Kidney tubule cell (primary cell): Measurements from ENCODE around the gene IL17RE.

Source experiments
- DNase-seq: peaks from one replicate; pipeline ENCODE4 v3.0.0-alpha.2; 2018; ENCODE audit warnings: low spot score

Gene IL17RE

GRCh38 chr3:9903904-9904303, 1.3 kb downstream of the IL17RE start:
- no peak for DNase-seq

GRCh38 chr3:9906480-9906879, 3.8 kb downstream of the IL17RE start:
- DNase-seq: no peak

DNA sequence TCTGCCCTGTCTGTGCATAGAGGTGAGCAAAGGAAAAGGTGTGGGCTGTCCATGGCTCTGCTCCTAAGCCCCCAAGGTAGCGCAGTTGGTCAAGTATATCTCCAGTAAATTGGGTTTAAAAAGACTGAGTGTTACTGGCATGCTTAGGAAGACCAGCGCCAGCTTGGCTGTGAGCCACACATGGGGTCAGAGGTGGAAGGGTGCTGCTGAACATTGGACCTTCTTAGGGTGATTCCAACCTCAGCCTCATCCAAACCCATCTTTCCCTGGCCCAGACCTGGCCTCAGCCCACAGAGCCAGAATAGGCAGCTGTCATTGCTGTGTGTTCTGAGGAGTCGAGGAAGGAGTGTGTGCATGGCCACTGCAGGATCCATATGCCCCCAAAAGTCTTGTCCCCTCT, 5.6 kb downstream of the IL17RE start:
- no peak for DNase-seq

DNA sequence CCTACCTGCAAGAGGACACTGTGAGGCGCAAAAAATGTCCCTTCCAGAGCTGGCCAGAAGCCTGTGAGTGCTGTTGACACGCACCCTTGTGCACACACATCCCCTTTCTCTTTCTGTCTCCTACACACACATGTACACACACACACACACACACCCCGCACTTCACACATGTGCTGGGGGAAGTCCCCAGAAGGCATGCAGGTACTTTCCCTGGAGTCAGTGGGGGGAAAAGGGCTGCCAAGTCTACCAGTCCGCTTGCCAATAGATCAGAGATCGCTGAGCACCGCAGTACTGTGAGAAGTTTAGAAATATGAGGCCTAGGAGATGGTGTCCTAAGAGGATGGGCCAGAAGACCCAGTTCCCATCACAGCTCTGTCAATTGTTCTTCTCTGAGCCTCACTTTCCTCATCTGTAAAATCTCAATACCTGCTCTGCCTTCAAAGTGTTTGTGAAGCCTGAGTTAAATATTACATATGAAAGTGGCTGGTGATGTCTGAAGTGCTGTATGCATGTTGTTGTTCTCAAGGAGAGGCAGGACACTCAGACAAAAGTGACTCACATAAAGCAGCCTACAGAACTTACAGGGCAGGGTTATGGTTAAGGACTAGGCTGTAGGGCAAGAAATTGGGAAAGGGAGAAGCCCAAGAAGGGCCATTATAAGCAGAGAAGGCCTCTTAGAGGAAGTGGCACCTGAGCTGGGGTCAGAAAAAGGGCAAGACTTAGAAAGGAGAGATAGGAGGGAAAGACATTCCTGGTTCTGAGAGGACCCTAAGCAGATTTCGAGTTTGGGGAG, 6.8 kb downstream of the IL17RE start:
- DNase-seq: peak; percentile 40

DNA sequence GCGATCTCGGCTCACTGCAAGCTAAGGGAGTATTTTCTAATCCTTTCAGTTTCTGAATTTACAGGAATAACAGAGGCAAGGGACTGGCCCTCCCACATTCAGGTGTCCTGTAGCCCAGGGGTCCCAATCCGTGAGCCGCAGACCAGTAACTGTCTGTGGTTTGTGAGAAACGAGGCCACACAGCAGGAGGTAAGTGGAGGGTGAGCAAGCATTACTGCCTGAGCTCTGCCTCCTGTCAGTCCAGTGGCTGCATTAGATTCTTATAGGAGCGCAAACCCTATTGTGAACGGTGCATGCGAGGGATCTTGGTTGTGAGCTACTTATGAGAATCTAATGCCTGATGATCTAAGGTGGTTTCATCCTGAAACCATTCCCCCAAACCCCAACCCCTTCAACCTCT, 9.2 kb downstream of the IL17RE start:
- DNase-seq: no peak

- DNase-seq: peak; percentile 54
Measured at GRCh38 chr3:9912294-9912935, 9.8 kb downstream of the IL17RE start.

DNA sequence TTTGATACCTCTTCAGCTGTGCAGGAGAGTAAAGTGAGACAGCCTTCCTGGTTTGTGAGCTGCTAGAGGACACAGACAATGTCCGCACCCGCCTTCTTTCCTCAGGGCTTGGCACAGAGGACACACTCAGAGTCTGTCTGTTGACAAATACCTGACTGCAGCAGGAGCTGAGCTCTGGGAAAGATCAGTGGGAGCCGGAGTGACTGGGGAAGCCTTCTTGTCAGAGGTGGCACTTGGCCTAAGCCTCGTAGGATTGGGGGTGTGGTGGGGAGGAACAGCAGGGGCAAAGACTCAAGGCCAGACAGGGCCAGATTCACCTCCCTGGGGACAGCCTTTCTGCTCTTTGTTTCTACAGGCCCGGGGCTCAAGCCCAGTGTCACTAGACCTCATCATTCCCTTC, 11.0 kb downstream of the IL17RE start:
- DNase-seq: no peak

- no peak for DNase-seq
Measured at GRCh38 chr3:9914011-9914410, 11.4 kb downstream of the IL17RE start.

- no peak for DNase-seq
Measured at GRCh38 chr3:9914559-9915253, 12.1 kb downstream of the IL17RE start.

- peak; percentile 72 for DNase-seq
Measured at GRCh38 chr3:9915254-9916141, 12.8 kb downstream of the IL17RE start.

GRCh38 chr3:9916346-9916733, 13.7 kb downstream of the IL17RE start:
- DNase-seq: no peak

DNA sequence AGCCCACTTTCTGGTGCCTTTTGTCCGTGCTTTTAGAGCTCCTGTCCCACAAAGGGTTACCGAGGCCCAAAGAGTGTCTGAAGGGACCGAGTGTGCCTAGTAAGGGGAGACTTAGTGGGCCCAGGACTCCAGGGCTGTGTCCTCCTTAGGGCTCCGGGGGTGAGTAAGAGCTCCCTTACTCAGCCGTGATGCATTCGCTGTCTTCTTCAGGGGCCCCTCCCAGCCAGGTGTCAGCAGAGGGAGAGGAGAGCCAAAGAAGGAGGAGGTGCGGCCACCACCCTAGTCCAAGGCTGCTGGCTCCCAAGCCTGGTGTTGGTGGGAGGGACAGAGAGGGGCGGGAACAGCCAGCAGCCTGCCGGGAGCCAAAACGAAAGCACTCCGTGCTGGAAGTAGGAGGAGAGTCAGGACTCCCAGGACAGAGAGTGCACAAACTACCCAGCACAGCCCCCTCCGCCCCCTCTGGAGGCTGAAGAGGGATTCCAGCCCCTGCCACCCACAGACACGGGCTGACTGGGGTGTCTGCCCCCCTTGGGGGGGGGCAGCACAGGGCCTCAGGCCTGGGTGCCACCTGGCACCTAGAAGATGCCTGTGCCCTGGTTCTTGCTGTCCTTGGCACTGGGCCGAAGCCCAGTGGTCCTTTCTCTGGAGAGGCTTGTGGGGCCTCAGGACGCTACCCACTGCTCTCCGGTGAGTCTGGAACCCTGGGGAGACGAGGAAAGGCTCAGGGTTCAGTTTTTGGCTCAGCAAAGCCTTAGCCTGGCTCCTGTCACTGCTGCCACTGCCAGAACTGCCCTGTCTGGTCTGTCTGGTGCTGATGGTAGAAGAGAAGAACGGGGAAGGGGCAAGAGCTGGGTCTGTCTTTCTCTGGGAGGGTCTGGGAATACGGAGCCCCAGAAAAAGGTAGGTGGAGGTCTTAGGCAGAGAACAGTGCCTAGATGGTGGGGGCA, 14.4 kb downstream of the IL17RE start, which contains the start of gene IL17RC:
Gene IL17RC, plus strand, starts transcription at position 365 of the 947 bp plus-strand sequence. Its CDS starts 218 bp downstream, at position 583.
- peak; percentile 97 for DNase-seq

DNA sequence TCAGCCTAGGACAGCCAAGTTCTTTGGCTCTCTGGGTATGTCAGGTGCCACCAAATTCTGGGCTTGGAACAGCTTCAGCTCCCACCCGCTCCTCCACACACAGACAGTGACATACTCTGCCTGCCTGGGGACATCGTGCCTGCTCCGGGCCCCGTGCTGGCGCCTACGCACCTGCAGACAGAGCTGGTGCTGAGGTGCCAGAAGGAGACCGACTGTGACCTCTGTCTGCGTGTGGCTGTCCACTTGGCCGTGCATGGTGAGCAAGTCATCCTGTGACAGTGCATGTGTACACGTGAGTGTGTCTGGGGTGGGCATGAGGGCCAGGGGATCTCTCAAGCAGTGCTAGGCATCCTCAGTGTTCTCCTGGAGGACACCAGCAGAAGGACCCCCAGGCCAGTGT, 15.2 kb downstream of the IL17RE start:
- DNase-seq: no peak

GRCh38 chr3:9918261-9919038, 15.8 kb downstream of the IL17RE start:
- no peak for DNase-seq

DNA sequence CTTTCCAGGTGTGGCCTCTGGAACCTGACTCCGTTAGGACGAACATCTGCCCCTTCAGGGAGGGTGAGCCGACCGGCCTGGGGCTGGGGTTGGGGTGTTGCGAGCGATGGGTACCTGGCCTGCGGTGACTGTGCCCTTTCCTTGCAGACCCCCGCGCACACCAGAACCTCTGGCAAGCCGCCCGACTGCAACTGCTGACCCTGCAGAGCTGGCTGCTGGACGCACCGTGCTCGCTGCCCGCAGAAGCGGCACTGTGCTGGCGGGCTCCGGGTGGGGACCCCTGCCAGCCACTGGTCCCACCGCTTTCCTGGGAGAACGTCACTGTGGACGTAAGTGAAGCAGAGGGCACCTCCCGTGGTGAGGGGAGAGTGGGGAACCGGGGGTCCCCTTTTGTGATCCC, 25.5 kb downstream of the IL17RE start:
- DNase-seq: no peak

GRCh38 chr3:9930804-9931418, 28.3 kb downstream of the IL17RE start:
- DNase-seq: no peak

DNA sequence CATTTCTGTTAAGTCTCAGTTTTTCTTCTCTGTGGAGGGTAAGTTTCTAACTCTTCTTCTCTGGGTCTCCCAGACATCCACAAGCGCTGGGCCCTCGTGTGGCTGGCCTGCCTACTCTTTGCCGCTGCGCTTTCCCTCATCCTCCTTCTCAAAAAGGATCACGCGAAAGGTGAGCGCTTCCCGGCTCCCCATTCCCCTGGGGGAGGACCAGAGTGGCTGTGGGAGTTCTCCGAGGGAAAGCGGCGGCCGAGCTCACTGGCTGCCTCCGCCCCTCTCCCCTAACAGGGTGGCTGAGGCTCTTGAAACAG, 29.8 kb downstream of the IL17RE start:
- no peak for DNase-seq

GRCh38 chr3:9932843-9933560, 30.4 kb downstream of the IL17RE start:
- peak; percentile 89 for DNase-seq
